Peyer's patch (tissue), 4 donors: ENCODE results near the gene TUBD1. TPM values are rescaled to one million over a fixed set of nuclear protein-coding genes. Genes with fewer than 3 reads are reported as not detected.
"Not testable (repeated sequence)": the region's sequence is repeated elsewhere in the genome, so short reads cannot be mapped to it uniquely, and the experiment has no call there.

ENCODE experiments used
- DNase-seq, 3 donors: peaks; one replicate each; pipeline ENCODE4 v3.0.0-alpha.2; 2017 to 2019
- H3K27ac ChIP-seq, 4 donors: fragments of 200-600 bp; sonication (generic); one replicate each; pipeline ENCODE4 v1.5.1; 2016 to 2019
- H3K27me3 ChIP-seq, 2 donors: fragments of 200-600 bp; sonication (generic); one replicate each; pipeline ENCODE4 v1.5.1; 2019
- H3K36me3 ChIP-seq, 3 donors: fragments of 200-600 bp; sonication (generic); one replicate each; pipeline ENCODE4 v1.5.1; 2016 to 2019
- H3K4me1 ChIP-seq, 4 donors: fragments of 200-600 bp; sonication (generic); one replicate each; pipeline ENCODE4 v1.5.1; 2016 to 2019
- H3K4me3 ChIP-seq, 4 donors: fragments of 200-600 bp; sonication (generic); 1 replicate in 3 of 4; 2 replicates in 1 of 4; pipeline ENCODE4 v1.5.1; 2016 to 2019; ENCODE audit warnings: mild to moderate bottlenecking in 1 of 4
- H3K9me3 ChIP-seq, 4 donors: fragments of 200-600 bp; sonication (generic); one replicate each; pipeline ENCODE4 v1.5.1; 2016 to 2019; ENCODE audit warnings: mild to moderate bottlenecking in 1 of 4
- POLR2A ChIP-seq, 2 donors: fragments of 450-650 bp; IDR thresholded peaks; one replicate each; pipeline ENCODE4 v1.5.1; 2017; ENCODE audit warnings: antibody characterized with exemption in 2 of 2, mild to moderate bottlenecking in 2 of 2, moderate library complexity in 2 of 2
- total RNA-seq, 4 donors: library from RNA; depleted of rRNA; stranded (reverse); fragments of >200 nt; gene quantifications; one replicate each; pipeline ENCODE4 v1.1.0, GENCODE V29; 2016
- TF ChIP-seq, protein P1 (sequence below), 6 experiments: fragments of 450-650 bp in 4 of 6; fragments of 200-600 bp in 2 of 6; sonication (generic) in 1 of 6; IDR thresholded peaks; one replicate each; pipeline ENCODE4 v1.5.1; 2017 to 2019; ENCODE audit warnings: antibody characterized with exemption in 6 of 6, mild to moderate bottlenecking in 3 of 6, moderate library complexity in 1 of 6

Gene TUBD1
- total RNA-seq, 4 donors from 2014 or later: 8.4 to 12.2 (median 9.5) TPM

DNA sequence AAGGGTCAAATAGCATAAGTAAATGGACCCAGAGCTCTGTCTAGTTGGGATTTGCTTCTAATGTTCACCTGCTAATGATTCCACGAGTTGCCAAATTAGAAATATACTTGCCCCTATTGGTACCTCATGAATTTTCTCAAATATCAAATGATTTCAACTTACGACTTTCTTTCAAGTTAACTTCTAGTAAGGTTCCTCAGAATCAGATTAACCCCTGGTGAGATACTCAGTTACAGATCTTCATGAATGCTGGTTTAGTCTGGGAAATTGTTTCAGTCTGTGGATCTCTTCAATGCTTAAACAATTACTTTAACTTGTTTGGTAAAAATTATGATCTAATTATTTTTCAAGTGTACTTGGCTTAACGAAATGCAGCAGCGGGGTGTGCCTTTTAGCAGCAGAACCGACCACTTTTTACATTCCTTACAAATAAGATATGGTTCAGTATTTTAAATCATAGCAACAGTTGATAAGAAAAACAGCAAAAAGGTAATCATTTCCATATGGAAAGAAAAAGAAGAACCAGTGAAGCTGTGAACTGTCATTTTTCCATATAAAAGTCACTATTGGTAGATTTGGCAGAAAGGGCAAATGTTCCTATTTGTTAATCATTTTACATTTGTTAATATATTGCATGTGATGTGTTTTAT is 34.5 kb downstream of the TUBD1 start:
- no peaks in the 10 kb centered on the region for H3K27me3 ChIP-seq
- peak in 1 of 3 donors; percentile 27 for DNase-seq
- H3K36me3 ChIP-seq: peaks cover 0 to 21% (median 0%) of the 10 kb centered on the region in 3 donors
- H3K4me1 ChIP-seq: peaks cover 0 to 7% (median 3%) of the 10 kb centered on the region in 4 donors
- no peaks in the 10 kb centered on the region for H3K9me3 ChIP-seq
- TF ChIP-seq POLR2A (IDR thresholded peaks at IDR 0.05): no peak
- TF ChIP-seq, protein P1, sequence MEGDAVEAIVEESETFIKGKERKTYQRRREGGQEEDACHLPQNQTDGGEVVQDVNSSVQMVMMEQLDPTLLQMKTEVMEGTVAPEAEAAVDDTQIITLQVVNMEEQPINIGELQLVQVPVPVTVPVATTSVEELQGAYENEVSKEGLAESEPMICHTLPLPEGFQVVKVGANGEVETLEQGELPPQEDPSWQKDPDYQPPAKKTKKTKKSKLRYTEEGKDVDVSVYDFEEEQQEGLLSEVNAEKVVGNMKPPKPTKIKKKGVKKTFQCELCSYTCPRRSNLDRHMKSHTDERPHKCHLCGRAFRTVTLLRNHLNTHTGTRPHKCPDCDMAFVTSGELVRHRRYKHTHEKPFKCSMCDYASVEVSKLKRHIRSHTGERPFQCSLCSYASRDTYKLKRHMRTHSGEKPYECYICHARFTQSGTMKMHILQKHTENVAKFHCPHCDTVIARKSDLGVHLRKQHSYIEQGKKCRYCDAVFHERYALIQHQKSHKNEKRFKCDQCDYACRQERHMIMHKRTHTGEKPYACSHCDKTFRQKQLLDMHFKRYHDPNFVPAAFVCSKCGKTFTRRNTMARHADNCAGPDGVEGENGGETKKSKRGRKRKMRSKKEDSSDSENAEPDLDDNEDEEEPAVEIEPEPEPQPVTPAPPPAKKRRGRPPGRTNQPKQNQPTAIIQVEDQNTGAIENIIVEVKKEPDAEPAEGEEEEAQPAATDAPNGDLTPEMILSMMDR (IDR thresholded peaks at IDR 0.05): no peak
- H3K27ac ChIP-seq: no peak overlapping the region
- H3K4me3 ChIP-seq: no peak overlapping the region

GRCh38 chr17:59856859-59857794 is 35.6 kb downstream of the TUBD1 start:
- no peaks in the 10 kb centered on the region for H3K9me3 ChIP-seq
- H3K27ac ChIP-seq: no peak overlapping the region
- peaks cover 0 to 12% (median 0%) of the 10 kb centered on the region in 3 donors for H3K36me3 ChIP-seq
- DNase-seq: peak in 1 of 3 donors; percentile 2
- no peak for TF ChIP-seq POLR2A (IDR thresholded peaks at IDR 0.05)
- TF ChIP-seq, protein P1 (IDR thresholded peaks at IDR 0.05): no peak
- no peaks in the 10 kb centered on the region for H3K27me3 ChIP-seq
- no peak overlapping the region for H3K4me3 ChIP-seq
- peaks cover 0 to 17% (median 4%) of the 10 kb centered on the region in 4 donors for H3K4me1 ChIP-seq

GRCh38 chr17:59853919-59854729 is 38.6 kb downstream of the TUBD1 start:
- not testable (repeated sequence) for H3K9me3 ChIP-seq, H3K4me3 ChIP-seq, H3K36me3 ChIP-seq, H3K27me3 ChIP-seq
- H3K4me1 ChIP-seq: peaks cover 0 to 32% (median 5%) of the 10 kb centered on the region in 4 donors
- peak in 1 of 3 donors; percentile 28 for DNase-seq
- H3K27ac ChIP-seq: peak overlapping the region; percentile 49 to 94 (median 66)

DNA sequence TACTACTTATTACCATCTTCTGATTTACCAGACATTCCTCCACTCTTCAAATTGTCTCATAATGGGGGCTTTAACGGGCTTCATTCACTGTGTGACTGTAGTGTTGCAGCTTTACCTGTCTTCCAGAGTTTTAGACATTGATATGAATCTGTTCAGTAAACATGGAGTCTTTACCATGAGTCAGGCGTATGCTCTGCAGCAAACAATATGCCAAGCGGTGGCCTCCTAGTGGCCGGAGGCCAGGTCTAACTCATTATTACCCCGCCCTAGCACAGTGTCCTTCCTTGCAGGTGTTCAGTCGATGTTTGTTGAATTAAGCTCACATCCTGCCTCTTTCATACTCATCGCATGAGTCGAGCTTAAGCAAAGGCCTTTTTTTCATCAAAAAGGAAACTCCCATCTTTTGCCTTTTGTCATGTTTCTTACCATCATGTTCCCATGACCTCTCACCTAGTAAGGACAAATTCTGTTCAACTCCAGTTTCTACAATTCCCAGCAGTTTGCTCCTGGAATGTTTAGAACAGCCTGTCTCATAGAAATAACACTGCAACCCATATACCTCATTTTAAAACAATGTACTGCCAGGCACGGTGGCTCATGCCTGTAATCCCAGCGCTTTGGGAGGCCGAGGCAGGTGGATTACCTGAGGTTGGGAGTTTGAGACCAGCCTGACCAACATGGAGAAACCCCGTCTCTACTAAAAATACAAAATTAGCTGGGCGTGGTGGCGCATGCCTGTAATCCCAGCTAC is 39.4 kb downstream of the TUBD1 start:
- TF ChIP-seq, protein P1 (IDR thresholded peaks at IDR 0.05): peak in 4 of 6 experiments; percentile 53 to 85 (median 80)
- no peak for TF ChIP-seq POLR2A (IDR thresholded peaks at IDR 0.05)
- Histone ChIP-seq H3K36me3 (no peaks in the 10 kb centered on the region), H3K27ac (peak overlapping the region; percentile 49 to 94 (median 66)), H3K4me1 (peaks cover 0 to 40% (median 13%) of the 10 kb centered on the region in 4 donors), H3K27me3 (no peaks in the 10 kb centered on the region), H3K4me3 (no peak overlapping the region), H3K9me3 (no peaks in the 10 kb centered on the region)
- DNase-seq: peak; percentile 57 to 88 (median 79)

DNA sequence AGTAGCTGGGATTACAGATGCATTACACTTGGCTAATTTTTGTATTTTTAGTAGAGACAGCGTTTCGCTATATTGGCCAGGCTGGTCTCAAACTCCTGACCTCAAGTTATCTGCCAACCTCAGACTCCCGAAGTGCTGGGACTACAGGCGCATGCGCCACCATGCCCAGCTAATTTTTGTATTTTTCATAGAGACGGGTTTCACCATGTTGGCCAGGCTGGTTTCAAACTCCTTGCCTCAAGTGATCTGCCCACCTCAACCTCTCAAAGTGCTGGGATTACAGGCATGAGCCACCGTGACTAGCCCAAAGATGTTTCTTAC is 39.9 kb downstream of the TUBD1 start:
- peak in 1 of 3 donors; percentile 9 for DNase-seq
- H3K36me3 ChIP-seq, H3K27me3 ChIP-seq, H3K4me3 ChIP-seq, H3K9me3 ChIP-seq: not testable (repeated sequence)
- Histone ChIP-seq H3K4me1 (peaks cover 0 to 45% (median 14%) of the 10 kb centered on the region in 4 donors), H3K27ac (peak overlapping the region; percentile 49 to 94 (median 66))
